GM10847 (cell line): ENCODE measurements around the gene GHRHR.

ENCODE experiments used
- POLR2A ChIP-seq: IDR thresholded peaks from 2 replicates; pipeline ENCODE4 v1.6.1; 2011; ENCODE audit not compliant: insufficient read length; ENCODE audit errors: extremely low read depth

The GHRHR gene

GRCh38 chr7:30963842-30964241, at the start of gene GHRHR:
Gene GHRHR, plus strand, starts transcription at chr7:30963953. Its CDS starts 116 bp downstream, at chr7:30964069.
- TF ChIP-seq POLR2A = no peak

DNA sequence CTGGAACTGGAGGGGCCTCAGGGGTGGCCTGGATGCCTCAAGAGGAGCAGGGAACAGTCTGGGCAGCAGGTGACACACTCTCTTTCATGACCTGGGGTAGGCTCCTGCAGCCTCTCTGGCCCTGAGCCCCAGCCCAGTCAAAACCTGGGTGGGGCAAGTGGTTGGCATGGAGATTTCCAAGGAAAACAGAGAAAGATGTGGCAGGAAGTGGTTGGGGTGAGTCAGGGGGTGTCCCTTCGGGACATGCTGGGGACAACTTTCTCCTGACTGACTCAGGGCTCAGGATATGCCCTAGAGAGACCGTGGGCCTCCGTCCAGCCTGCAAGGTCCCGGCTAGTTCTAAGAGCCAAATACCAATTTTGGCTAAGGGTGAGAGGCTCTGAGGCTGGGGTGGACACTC, 49.2 kb upstream of the GHRHR start:
- TF ChIP-seq POLR2A = no peak

DNA sequence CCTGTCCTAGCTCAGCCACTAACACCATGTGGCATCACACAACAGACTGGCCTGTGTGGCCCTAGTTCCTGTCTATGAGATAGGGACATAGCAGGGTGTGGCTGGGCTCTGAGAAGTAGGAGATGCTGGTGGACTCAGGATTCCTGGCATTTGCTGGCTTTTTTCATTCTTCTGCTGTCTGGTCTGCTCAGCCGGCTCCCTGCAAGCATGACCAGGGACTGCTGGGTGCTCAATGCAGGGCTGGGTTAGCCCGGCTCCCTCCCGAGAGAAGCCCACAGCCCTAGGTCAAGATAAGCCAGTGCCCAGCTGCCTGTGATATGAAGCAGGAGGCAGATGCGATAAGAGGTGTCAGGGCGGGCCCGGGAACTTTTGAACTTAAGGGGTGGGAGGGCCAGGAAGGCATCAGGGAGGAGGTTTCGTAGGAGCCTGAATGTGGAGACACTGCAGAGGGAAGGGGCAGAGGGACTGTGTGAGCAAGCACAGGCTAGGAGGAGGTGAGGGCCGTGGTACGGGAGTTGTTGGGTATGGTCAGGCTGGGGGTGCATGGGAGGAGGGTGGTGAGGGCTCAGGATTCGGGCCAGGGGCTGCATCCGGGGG, 48.6 kb upstream of the GHRHR start:
- TF ChIP-seq POLR2A = no peak

DNA sequence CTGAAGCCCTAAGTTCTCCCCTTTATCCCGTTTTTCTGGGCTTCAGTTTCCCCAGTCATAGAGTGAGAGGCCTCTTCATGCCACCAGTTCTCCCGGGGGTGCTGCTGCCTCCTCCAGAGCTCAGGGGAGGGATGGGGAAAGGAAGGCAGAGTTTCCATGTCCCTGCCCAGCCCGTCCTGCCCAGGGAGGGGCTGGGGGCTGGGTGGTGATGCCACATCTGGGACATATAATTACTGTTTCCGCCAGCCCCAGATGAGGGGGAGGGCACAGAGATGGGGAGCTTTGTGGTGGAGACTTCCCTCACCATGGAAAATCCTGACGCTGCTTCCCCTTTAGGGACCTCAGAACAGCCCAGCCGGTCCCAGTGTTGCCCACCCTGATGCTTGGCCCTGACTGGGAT, 48.0 kb upstream of the GHRHR start:
- no peak for TF ChIP-seq POLR2A

DNA sequence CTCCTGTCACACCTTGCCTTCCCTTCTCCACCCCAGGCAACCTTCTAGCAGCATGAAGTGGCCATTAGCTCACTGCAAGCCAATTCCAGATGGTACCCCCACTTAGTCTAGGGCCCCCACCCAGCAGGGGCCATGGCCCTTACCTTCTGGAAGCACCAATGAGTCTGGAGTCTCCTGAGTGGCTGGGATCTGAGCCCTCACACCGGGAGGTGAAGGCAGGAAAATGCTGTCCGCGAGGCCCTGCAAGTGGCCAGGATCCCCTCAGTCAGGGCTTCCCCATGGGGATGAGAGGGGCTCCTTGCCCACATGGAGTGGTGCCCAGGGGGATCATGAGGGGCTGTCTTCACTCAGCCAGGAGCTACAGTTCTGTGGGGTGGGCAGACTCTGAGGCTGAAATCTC, 47.5 kb upstream of the GHRHR start:
- no peak for TF ChIP-seq POLR2A

GRCh38 chr7:30916767-30917166, 47.0 kb upstream of the GHRHR start:
- no peak for TF ChIP-seq POLR2A

GRCh38 chr7:30917216-30917893, 46.4 kb upstream of the GHRHR start:
- no peak for TF ChIP-seq POLR2A

GRCh38 chr7:30918676-30919075, 45.1 kb upstream of the GHRHR start:
- no peak for TF ChIP-seq POLR2A

DNA sequence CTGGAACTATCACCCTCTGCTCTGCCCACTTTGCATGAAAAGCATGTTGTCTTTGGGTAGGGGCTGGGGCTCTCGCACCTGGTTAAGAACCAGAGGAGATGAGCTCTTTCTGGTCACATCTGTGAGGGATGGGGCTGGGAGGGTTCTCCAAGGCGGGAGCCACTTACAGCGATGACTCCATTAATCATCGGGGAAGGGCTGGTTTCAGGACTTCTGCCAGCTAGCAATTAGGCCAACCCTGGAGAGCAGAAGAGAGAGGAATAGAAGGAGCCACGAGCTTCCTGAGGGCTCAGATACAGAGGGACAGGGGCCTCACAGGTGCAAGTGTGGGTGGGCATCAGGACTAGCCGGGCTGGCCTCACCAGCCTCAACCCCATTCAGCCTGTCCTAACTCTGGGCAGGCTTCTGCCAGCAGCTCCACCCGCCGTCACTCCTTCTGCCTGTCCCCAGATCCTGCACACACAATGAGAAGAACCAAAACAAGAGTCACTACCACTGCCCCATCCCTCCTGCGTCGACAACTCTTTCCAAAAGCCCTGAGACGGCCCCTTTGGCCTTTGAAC, 43.7 kb upstream of the GHRHR start:
- no peak for TF ChIP-seq POLR2A

DNA sequence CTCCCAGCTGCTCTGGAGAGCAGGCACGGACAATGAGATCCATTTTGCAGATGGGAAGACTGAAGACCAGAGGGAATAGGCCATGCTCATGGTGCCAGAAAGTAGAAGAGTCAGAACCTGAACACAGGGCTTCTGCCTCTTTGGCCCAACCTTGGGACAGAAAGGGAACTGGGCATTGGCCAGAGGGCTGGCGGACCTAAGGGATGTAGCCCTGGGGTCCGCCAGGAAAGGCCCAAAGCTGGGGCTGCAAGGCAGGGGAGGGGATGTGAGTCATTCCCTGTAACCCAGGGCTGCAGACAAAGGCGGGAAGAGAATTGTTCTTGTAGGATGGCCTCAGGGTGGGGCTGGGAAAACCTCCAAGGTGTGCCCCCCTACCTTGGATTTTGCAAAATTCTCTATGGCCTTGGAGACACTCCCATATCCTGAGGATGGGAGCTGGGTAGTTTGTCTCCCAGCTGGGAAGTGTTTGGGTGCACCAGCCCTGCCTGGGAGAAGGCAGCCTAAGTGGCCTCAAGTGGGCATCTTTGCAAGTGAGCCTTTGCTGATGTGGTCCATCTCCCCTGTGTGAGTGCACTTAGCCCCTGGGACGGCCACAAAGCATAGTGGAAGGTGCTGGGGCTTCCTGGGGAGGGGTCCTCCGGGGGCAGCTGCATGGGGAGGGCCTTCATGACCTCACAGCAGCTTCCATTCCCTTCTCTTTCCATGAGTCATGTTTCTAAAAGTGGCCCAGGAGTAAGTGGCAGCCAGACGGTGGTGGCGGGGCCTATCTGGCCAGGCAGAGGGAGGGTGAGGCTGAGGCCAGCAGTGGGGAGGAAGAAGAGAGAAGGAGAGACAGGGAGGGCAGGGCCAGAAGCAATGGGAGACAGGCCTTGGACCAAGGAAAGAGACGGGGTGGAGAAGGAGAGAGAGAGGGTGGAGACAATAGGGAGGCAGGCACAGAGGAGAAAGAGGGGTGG, 42.9 kb upstream of the GHRHR start:
- no peak for TF ChIP-seq POLR2A

DNA sequence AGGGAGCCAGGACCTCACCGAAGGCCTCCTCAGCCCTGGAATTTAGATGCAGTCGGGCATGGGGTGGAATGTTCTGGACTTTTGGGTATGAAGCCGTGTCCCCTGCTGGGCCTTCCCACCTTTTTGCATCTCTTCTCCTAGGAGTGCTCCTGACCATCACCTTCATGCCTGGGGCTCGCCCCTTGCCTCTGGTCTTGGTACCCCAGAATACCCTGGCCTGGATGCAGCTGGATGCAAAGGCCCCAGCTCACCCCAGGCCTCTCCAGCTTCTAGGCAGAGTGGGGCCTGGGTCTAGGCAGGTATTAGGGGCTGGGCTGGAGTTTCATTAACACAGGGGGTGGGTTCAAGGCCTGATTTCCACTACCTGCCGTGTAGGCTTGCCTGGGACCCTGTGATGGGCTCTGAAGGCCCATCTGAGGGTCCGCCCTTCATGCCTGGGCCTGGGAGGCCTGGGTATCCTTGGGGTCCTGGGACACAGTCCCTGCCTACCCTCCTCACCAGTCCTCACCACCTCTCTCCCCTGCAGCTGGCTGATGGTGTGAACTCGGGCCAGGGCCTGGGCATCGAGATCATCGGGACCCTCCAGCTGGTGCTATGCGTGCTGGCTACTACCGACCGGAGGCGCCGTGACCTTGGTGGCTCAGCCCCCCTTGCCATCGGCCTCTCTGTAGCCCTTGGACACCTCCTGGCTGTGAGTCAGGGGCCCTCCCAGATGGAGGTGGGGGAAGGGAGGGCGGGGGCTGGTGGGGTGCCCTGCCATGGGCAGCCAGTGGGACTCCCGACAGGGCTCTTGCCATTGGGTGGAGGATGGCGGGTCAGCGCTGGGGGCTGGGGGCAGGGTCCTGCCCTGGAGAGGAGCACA, 42.0 kb upstream of the GHRHR start:
- no peak for TF ChIP-seq POLR2A

DNA sequence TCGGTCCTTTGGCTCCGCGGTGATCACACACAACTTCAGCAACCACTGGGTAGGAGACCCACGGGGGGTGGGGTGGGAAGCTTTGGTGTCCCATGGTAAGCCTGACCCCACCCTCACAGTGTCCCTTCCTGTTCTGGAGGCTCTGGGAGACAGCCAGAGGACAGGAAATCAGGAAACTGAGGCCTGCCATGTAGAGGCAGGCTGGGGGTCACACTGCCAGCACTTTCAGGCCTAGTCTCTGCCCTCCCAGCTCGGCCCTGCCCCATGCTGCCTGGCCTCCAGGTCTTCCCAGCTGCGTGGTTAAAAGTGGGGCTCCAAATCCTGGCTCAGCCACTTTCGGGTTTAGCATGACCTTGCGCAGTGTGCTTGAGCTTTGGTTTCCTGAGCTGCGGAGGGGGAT, 41.2 kb upstream of the GHRHR start:
- TF ChIP-seq POLR2A = no peak

GRCh38 chr7:30923009-30923773, 40.6 kb upstream of the GHRHR start:
- no peak for TF ChIP-seq POLR2A
